Measurements from ENCODE around the gene KLHL36. TPM values are rescaled to one million over a fixed set of nuclear protein-coding genes. Genes with fewer than 3 reads are reported as not detected.

KLHL36 gene
- total RNA-seq, 1 experiment from 2014 or later, result 79.0 TPM

DNA sequence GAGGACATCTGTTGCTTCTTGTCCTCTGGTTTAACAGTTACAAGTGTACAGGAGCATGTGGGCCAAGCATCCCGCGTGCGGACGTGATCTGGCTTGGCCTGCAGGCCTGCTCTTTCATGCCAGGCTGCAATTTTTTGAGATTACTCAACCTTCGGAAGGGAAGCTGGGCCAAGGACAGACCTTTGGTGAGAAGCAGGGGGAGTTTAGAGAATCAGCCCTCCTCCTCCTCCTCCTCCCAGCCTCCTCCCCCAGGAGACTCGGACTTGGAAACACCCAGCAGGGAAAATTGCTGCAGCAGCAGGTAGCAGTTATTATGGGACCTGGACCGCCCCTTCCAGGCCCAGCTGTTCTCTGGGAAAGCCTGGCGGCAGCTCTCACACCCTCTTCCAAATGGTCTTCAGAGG, 5.1 kb upstream of the KLHL36 start:
- ChIA-PET POLR2A (no interaction called here), CTCF (interaction anchor here (1.0 kb wide), 1 partner anchor 29 kb away, joined by 3 read pairs; no protein-coding TSS in a partner anchor), RAD21 (ENCODE audit: low non-redundant PET in 1 of 2, low total read pairs in 2 of 2, uncharacterized antibody in 2 of 2, unreplicated experiment in 2 of 2) (no interaction called here)
- Histone ChIP-seq H3K4me2 (ENCODE audit: low read length) (no peak overlapping the region), H3K36me3 (ENCODE audit: control insufficient read depth in 1 of 2, insufficient read depth in 2 of 2, low read length in 2 of 2) (no peaks in the 10 kb centered on the region), H3K9ac (ENCODE audit: low read length) (no peak overlapping the region), H3K79me2 (ENCODE audit: insufficient read depth, low read length) (no peaks in the 10 kb centered on the region), H3K9me2 (ENCODE audit: insufficient read depth) (no peaks in the 10 kb centered on the region), H2AFZ (ENCODE audit: low read depth, low read length, poor library complexity, severe bottlenecking) (no peak overlapping the region), H3K4me3 (replicated peaks in 1 of 2; ENCODE audit: low read depth in 1 of 2, low read length in 2 of 2) (no peak overlapping the region), H3K4me1 (ENCODE audit: control insufficient read depth in 1 of 2, insufficient read depth in 2 of 2, low read length in 2 of 2) (peaks cover 3 to 15% of the 10 kb centered on the region in 2 experiments; a peak in 3 of 4 replicates), H3K27ac (ENCODE audit: low read depth, low read length) (no peak overlapping the region), H4K20me1 (ENCODE audit: insufficient read depth) (no peaks in the 10 kb centered on the region), H3K27me3 (ENCODE audit: insufficient read depth, low read length) (no peaks in the 10 kb centered on the region), H3K9me3 (ENCODE audit: control insufficient read depth in 1 of 2, insufficient read depth in 1 of 2, low read depth in 1 of 2, low read length in 2 of 2) (no peaks in the 10 kb centered on the region)
- TF ChIP-seq POLR2AphosphoS5 (IDR thresholded peaks at IDR 0.05; ENCODE audit: low read depth, low read length) (no peak), TCF7L2 (IDR thresholded peaks at IDR 0.05; ENCODE audit: borderline replicate concordance, extremely low read depth, insufficient read depth, insufficient read length) (no peak), ELF1 (IDR thresholded peaks at IDR 0.05; ENCODE audit: borderline replicate concordance, low read depth) (no peak), EZH2phosphoT487 (IDR thresholded peaks at IDR 0.05; ENCODE audit: borderline replicate concordance) (no peak), RAD21 (IDR thresholded peaks at IDR 0.05; ENCODE audit: low read depth) (no peak), JUND (IDR thresholded peaks at IDR 0.05) (no peak), CEBPB (IDR thresholded peaks at IDR 0.05; ENCODE audit: low read depth) (no peak), SIN3A (IDR thresholded peaks at IDR 0.05; ENCODE audit: low read depth) (no peak), YY1 (IDR thresholded peaks at IDR 0.05; ENCODE audit: extremely low read depth, insufficient replicate concordance, low read depth, low read length) (no peak), CBX3 (IDR thresholded peaks at IDR 0.05; ENCODE audit: low read depth) (no peak), POLR2A (IDR thresholded peaks at IDR 0.05; ENCODE audit: borderline replicate concordance, extremely low read depth, insufficient read depth, insufficient read length) (no peak), EGR1 (IDR thresholded peaks at IDR 0.05; ENCODE audit: low read depth) (no peak)
- TF ChIP-seq, protein P1, sequence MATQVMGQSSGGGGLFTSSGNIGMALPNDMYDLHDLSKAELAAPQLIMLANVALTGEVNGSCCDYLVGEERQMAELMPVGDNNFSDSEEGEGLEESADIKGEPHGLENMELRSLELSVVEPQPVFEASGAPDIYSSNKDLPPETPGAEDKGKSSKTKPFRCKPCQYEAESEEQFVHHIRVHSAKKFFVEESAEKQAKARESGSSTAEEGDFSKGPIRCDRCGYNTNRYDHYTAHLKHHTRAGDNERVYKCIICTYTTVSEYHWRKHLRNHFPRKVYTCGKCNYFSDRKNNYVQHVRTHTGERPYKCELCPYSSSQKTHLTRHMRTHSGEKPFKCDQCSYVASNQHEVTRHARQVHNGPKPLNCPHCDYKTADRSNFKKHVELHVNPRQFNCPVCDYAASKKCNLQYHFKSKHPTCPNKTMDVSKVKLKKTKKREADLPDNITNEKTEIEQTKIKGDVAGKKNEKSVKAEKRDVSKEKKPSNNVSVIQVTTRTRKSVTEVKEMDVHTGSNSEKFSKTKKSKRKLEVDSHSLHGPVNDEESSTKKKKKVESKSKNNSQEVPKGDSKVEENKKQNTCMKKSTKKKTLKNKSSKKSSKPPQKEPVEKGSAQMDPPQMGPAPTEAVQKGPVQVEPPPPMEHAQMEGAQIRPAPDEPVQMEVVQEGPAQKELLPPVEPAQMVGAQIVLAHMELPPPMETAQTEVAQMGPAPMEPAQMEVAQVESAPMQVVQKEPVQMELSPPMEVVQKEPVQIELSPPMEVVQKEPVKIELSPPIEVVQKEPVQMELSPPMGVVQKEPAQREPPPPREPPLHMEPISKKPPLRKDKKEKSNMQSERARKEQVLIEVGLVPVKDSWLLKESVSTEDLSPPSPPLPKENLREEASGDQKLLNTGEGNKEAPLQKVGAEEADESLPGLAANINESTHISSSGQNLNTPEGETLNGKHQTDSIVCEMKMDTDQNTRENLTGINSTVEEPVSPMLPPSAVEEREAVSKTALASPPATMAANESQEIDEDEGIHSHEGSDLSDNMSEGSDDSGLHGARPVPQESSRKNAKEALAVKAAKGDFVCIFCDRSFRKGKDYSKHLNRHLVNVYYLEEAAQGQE (IDR thresholded peaks at IDR 0.05; ENCODE audit: low read depth), result no peak
- TF ChIP-seq, protein P2, sequence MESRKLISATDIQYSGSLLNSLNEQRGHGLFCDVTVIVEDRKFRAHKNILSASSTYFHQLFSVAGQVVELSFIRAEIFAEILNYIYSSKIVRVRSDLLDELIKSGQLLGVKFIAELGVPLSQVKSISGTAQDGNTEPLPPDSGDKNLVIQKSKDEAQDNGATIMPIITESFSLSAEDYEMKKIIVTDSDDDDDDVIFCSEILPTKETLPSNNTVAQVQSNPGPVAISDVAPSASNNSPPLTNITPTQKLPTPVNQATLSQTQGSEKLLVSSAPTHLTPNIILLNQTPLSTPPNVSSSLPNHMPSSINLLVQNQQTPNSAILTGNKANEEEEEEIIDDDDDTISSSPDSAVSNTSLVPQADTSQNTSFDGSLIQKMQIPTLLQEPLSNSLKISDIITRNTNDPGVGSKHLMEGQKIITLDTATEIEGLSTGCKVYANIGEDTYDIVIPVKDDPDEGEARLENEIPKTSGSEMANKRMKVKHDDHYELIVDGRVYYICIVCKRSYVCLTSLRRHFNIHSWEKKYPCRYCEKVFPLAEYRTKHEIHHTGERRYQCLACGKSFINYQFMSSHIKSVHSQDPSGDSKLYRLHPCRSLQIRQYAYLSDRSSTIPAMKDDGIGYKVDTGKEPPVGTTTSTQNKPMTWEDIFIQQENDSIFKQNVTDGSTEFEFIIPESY (IDR thresholded peaks at IDR 0.05; ENCODE audit: extremely low read depth, insufficient replicate concordance, low read length), result no peak
- TF ChIP-seq, protein P3, sequence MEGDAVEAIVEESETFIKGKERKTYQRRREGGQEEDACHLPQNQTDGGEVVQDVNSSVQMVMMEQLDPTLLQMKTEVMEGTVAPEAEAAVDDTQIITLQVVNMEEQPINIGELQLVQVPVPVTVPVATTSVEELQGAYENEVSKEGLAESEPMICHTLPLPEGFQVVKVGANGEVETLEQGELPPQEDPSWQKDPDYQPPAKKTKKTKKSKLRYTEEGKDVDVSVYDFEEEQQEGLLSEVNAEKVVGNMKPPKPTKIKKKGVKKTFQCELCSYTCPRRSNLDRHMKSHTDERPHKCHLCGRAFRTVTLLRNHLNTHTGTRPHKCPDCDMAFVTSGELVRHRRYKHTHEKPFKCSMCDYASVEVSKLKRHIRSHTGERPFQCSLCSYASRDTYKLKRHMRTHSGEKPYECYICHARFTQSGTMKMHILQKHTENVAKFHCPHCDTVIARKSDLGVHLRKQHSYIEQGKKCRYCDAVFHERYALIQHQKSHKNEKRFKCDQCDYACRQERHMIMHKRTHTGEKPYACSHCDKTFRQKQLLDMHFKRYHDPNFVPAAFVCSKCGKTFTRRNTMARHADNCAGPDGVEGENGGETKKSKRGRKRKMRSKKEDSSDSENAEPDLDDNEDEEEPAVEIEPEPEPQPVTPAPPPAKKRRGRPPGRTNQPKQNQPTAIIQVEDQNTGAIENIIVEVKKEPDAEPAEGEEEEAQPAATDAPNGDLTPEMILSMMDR (IDR thresholded peaks at IDR 0.05 in 2 of 3, conservative IDR thresholded peaks at IDR 0.05 in 1 of 3; ENCODE audit: borderline replicate concordance in 1 of 3, insufficient read depth in 1 of 3, low read depth in 2 of 3, low read length in 2 of 3), result no peak
- TF ChIP-seq, protein P4, sequence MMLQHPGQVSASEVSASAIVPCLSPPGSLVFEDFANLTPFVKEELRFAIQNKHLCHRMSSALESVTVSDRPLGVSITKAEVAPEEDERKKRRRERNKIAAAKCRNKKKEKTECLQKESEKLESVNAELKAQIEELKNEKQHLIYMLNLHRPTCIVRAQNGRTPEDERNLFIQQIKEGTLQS (IDR thresholded peaks at IDR 0.05), result no peak
- intact Hi-C loops (cut with micrococcal nuclease), result no loop called here
- ATAC-seq, result no peak
- BruUV-seq (replicated peaks), result no TSS peak
- no peak for DNase-seq (ENCODE audit: low read depth, low spot score)
